Transverse colon (tissue), 4 donors: ENCODE data around the gene SVOP. TPM values are rescaled to one million over a fixed set of nuclear protein-coding genes. Genes with fewer than 3 reads are reported as not detected.
"Not testable (repeated sequence)": the region's sequence is repeated elsewhere in the genome, so short reads cannot be mapped to it uniquely, and the experiment has no call there.

Source experiments
- DNase-seq: peaks from one replicate; pipeline ENCODE4 v3.0.0-alpha.2; 2019
- H3K27ac ChIP-seq, 4 donors: fragments of 200-600 bp; sonication (generic); 2 replicates each; pipeline ENCODE4 v1.5.1; 2016 to 2018; ENCODE audit warnings: inconsistent platforms in 4 of 4
- H3K27me3 ChIP-seq: fragments of 200-600 bp; sonication (generic); 2 replicates; pipeline ENCODE4 v1.5.1; 2017; ENCODE audit warnings: inconsistent platforms
- H3K36me3 ChIP-seq, 4 donors: fragments of 200-600 bp; sonication (generic); 2 replicates each; pipeline ENCODE4 v1.5.1; 2017 to 2019; ENCODE audit warnings: inconsistent platforms in 4 of 4
- H3K4me1 ChIP-seq, 4 donors: fragments of 200-600 bp; sonication (generic); 2 replicates each; pipeline ENCODE4 v1.5.1; 2017 to 2020; ENCODE audit warnings: inconsistent platforms in 4 of 4
- H3K4me3 ChIP-seq, 4 donors: fragments of 200-600 bp; sonication (generic); 1 replicate in 1 of 4; 2 replicates in 3 of 4; pipeline versions ENCODE4 v1.5.1 to v1.6.1; 2017 to 2019; ENCODE audit warnings: inconsistent platforms in 4 of 4
- H3K9me3 ChIP-seq, 2 donors: fragments of 200-600 bp; sonication (generic); 2 replicates each; pipeline ENCODE4 v1.5.1; 2017 to 2019; ENCODE audit warnings: inconsistent platforms in 2 of 2
- CTCF ChIP-seq, 5 experiments: fragments of 200-600 bp in 3 of 5; fragments of 450-650 bp in 2 of 5; sonication (generic) in 3 of 5; IDR thresholded peaks; 1 replicate in 2 of 5; 2 replicates in 3 of 5; pipeline ENCODE4 v1.5.1; 2016 to 2017; ENCODE audit warnings: antibody characterized with exemption in 5 of 5, inconsistent platforms in 3 of 5, mild to moderate bottlenecking in 2 of 5, moderate library complexity in 1 of 5
- EP300 ChIP-seq: sonication (generic); formaldehyde crosslinking; IDR thresholded peaks from one replicate; pipeline ENCODE4 v1.6.1; 2017; ENCODE audit warnings: antibody characterized with exemption, low read depth
- POLR2A ChIP-seq: fragments of 450-650 bp; IDR thresholded peaks from one replicate; pipeline ENCODE4 v1.6.1; 2016; ENCODE audit warnings: antibody characterized with exemption, mild to moderate bottlenecking, moderate library complexity
- POLR2AphosphoS5 ChIP-seq, 3 donors: sonication (generic); formaldehyde crosslinking; IDR thresholded peaks; one replicate each; pipeline ENCODE4 v1.6.1; 2016; ENCODE audit warnings: antibody characterized with exemption in 3 of 3
- WGBS, 2 donors: methylation state at CpG; one replicate each; pipeline ENCODE4 v1.1.5; 2018; ENCODE audit warnings: low coverage in 1 of 2; 5-methylcytosine and 5-hydroxymethylcytosine counted together
- in situ Hi-C, 4 donors: fragments of 200-750 bp; cut with MboI; loops; one replicate each; pipeline versions ENCODE4 v1.15.0 to v1.15.1; 2017; ENCODE audit warnings: low sequenced_read_pairs in 3 of 4, low pct_ligation_motif_present in 1 of 4, low pct_unique_long_range_greater_than_20kb in 1 of 4
- intact Hi-C: fragments of 100-400 bp; cut with DNase I; formaldehyde crosslinking; loops from one replicate; pipeline ENCODE4 v1.15.1; 2023; ENCODE audit warnings: low total_unique reads
- total RNA-seq, 4 donors: library from RNA; depleted of rRNA; stranded (reverse); fragments of >200 nt; gene quantifications; one replicate each; pipeline ENCODE4 v1.1.0, GENCODE V29; 2016

SVOP gene
- total RNA-seq, 4 donors from 2014 or later: 0.16 to 0.55 TPM; not detected in 2

GRCh38 chr12:108868781-108869180 is 152.1 kb downstream of the SVOP start:
- 87 to 89% methylated on average over 4 of the region's 4 CpGs for WGBS, 2 donors
- no peak overlapping the region for H3K27ac ChIP-seq
- no peaks in the 10 kb centered on the region for H3K36me3 ChIP-seq
- DNase-seq: no peak
- no peak for TF ChIP-seq POLR2A
- TF ChIP-seq POLR2AphosphoS5 (IDR thresholded peaks at IDR 0.05): no peak
- no peak for TF ChIP-seq CTCF (IDR thresholded peaks at IDR 0.05)
- no peak for TF ChIP-seq EP300
- H3K4me1 ChIP-seq: peaks cover 0 to 7% (median 0%) of the 10 kb centered on the region in 4 donors
- intact Hi-C loops: no loop called here
- in situ Hi-C loops: no loop called here
- H3K9me3 ChIP-seq: no peaks in the 10 kb centered on the region
- H3K4me3 ChIP-seq: no peak overlapping the region
- H3K27me3 ChIP-seq: no peaks in the 10 kb centered on the region

DNA sequence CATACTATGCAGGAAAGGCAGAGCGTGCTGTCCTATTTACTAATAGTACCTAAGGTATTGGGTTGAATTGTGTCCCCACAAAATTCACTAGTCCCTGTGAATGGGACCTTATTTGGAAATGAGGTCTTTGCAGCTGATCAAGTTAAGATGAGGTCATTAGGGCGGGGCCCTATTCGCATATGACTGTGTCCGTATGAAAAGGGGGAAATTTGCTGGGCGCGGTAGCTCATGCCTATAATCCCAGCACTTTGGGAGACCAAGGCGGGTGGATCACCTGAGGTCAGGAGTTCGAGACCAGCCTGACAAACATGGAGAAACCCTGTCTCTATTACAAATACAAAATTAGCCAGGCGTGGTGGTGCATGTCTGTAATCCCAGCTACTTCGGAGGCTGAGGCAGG is 154.8 kb downstream of the SVOP start:
- H3K9me3 ChIP-seq, H3K27me3 ChIP-seq, in situ Hi-C loops, intact Hi-C loops, H3K36me3 ChIP-seq, H3K4me3 ChIP-seq, DNase-seq, H3K27ac ChIP-seq, H3K4me1 ChIP-seq: not testable (repeated sequence)
- WGBS, 2 donors: 75 to 83% methylated on average over 6 to 10 of the region's 10 CpGs

DNA sequence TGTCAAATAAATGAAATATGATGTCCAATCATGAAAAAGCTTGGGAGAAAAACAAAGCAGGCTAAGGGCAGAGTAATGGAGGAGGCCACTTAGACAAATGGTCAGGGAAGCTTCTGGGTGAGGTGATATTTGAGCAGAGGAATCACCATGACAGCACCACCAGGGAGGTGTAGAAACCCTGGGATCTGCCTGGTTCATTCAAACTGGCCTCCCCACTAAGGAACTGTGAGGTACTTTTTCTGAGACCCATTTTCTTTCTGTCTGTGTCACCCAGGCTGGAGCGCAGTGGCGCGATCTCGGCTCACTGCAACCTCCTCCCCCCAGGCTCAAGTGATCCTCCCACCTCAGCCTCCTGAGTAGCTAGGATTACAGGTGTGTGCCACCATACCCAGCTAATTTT is 155.7 kb downstream of the SVOP start:
- TF ChIP-seq POLR2AphosphoS5 (IDR thresholded peaks at IDR 0.05) (no peak), CTCF (IDR thresholded peaks at IDR 0.05) (no peak), EP300 (no peak), POLR2A (no peak)
- in situ Hi-C loops (no loop called here), intact Hi-C loops (no loop called here)
- no peaks in the 10 kb centered on the region for H3K36me3 ChIP-seq
- H3K27ac ChIP-seq: no peak overlapping the region
- H3K9me3 ChIP-seq: no peaks in the 10 kb centered on the region
- H3K4me3 ChIP-seq: no peak overlapping the region
- DNase-seq: no peak
- WGBS, 2 donors: 95% methylated on average over 4 of the region's 4 CpGs; no CpG with 5 or more reads in 1 of the 2 donors
- H3K4me1 ChIP-seq: peaks cover 0 to 6% (median 0%) of the 10 kb centered on the region in 4 donors
- H3K27me3 ChIP-seq: no peaks in the 10 kb centered on the region

DNA sequence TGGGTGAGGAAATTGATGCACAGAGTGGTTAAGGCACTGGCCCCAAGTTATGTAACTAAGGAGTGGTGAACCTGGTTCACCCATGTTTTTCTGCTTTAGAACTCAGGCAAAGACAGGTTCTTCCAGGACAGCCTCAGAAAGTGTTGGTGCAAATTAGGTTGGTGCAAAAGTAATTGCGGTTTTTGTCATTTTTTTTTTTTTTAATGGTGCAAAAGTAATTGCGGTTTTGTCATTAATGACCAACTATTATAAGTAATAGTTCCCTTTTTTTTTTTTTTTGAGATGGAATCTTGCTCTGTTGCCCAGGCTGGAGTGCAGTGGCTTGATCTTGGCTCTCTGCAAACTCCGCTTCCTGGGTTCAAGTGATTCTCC is 158.3 kb downstream of the SVOP start:
- Histone ChIP-seq H3K27me3 (no peaks in the 10 kb centered on the region), H3K4me3 (no peak overlapping the region), H3K9me3 (no peaks in the 10 kb centered on the region), H3K4me1 (peaks cover 5 to 23% (median 14%) of the 10 kb centered on the region in 4 donors), H3K27ac (peak overlapping the region in 1 of 4 donors; percentile 6), H3K36me3 (no peaks in the 10 kb centered on the region)
- intact Hi-C loops (no loop called here), in situ Hi-C loops (no loop called here)
- DNase-seq: no peak
- WGBS, 2 donors: 92 to 93% methylated on average over 3 of the region's 3 CpGs
- no peak for TF ChIP-seq CTCF (IDR thresholded peaks at IDR 0.05)
- no peak for TF ChIP-seq EP300
- no peak for TF ChIP-seq POLR2A

DNA sequence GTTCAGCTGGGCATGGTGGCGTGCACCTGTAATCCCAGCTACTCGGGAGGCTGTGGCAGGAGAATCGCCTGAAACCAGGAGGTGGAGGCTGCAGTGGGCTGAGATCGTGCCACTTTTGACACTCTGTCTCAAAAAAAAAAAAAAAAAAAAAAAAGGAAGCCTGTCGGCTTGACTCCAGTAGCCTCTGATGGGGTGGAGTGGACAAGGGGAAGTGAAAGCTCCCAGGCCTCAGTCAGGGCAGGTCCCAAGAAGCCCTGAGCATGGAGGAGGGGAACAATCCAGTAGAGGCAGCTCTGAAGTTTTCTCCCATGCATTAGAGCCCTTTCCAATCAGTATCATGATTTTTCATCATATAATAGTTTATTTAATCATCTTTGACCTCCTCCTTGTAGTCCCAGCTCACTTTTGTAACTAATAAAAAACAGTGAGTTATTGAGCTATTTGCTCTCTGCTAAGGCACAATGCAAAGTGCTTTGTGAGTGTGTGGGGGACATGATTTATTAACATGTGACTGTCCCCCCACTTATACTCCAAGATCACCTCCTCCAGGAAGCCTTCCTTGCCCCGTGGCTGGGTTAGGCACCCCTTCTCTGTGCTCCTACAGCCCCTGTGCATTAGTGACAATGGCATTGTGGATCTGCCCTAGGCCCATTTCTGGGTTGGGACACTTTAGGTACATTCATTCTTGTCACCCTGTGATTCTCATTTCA is 158.8 kb downstream of the SVOP start:
- intact Hi-C loops: no loop called here

More for the DNA sequence above, 158.8 kb downstream of the SVOP start:
- no peak overlapping the region for H3K4me3 ChIP-seq
- peak overlapping the region in 2 of 4 donors; percentile 6 to 19 for H3K27ac ChIP-seq
- TF ChIP-seq POLR2A (no peak), POLR2AphosphoS5 (IDR thresholded peaks at IDR 0.05) (no peak), CTCF (IDR thresholded peaks at IDR 0.05) (no peak), EP300 (no peak)
- DNase-seq: no peak
- 77 to 100% methylated on average over 1 to 6 of the region's 6 CpGs for WGBS, 2 donors
- in situ Hi-C loops: no loop called here
- no peaks in the 10 kb centered on the region for H3K9me3 ChIP-seq
- H3K27me3 ChIP-seq: no peaks in the 10 kb centered on the region
- H3K36me3 ChIP-seq: no peaks in the 10 kb centered on the region
- peaks cover 5 to 23% (median 14%) of the 10 kb centered on the region in 4 donors for H3K4me1 ChIP-seq
